ENCODE measurements around the gene SSU72.

GRCh38 chr1:1551524-1552262 is 23.0 kb downstream of the SSU72 start:
- TF ChIP-seq, protein P1, sequence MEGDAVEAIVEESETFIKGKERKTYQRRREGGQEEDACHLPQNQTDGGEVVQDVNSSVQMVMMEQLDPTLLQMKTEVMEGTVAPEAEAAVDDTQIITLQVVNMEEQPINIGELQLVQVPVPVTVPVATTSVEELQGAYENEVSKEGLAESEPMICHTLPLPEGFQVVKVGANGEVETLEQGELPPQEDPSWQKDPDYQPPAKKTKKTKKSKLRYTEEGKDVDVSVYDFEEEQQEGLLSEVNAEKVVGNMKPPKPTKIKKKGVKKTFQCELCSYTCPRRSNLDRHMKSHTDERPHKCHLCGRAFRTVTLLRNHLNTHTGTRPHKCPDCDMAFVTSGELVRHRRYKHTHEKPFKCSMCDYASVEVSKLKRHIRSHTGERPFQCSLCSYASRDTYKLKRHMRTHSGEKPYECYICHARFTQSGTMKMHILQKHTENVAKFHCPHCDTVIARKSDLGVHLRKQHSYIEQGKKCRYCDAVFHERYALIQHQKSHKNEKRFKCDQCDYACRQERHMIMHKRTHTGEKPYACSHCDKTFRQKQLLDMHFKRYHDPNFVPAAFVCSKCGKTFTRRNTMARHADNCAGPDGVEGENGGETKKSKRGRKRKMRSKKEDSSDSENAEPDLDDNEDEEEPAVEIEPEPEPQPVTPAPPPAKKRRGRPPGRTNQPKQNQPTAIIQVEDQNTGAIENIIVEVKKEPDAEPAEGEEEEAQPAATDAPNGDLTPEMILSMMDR (IDR thresholded peaks at IDR 0.05; ENCODE audit: low read depth, low read length, missing input control), result no peak
- TF ChIP-seq YY1 (IDR thresholded peaks at IDR 0.05) (no peak), GABPA (IDR thresholded peaks at IDR 0.05 in 1 of 2, conservative IDR thresholded peaks at IDR 0.05 in 1 of 2) (no peak)
- TF ChIP-seq, protein P2, sequence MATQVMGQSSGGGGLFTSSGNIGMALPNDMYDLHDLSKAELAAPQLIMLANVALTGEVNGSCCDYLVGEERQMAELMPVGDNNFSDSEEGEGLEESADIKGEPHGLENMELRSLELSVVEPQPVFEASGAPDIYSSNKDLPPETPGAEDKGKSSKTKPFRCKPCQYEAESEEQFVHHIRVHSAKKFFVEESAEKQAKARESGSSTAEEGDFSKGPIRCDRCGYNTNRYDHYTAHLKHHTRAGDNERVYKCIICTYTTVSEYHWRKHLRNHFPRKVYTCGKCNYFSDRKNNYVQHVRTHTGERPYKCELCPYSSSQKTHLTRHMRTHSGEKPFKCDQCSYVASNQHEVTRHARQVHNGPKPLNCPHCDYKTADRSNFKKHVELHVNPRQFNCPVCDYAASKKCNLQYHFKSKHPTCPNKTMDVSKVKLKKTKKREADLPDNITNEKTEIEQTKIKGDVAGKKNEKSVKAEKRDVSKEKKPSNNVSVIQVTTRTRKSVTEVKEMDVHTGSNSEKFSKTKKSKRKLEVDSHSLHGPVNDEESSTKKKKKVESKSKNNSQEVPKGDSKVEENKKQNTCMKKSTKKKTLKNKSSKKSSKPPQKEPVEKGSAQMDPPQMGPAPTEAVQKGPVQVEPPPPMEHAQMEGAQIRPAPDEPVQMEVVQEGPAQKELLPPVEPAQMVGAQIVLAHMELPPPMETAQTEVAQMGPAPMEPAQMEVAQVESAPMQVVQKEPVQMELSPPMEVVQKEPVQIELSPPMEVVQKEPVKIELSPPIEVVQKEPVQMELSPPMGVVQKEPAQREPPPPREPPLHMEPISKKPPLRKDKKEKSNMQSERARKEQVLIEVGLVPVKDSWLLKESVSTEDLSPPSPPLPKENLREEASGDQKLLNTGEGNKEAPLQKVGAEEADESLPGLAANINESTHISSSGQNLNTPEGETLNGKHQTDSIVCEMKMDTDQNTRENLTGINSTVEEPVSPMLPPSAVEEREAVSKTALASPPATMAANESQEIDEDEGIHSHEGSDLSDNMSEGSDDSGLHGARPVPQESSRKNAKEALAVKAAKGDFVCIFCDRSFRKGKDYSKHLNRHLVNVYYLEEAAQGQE (IDR thresholded peaks at IDR 0.05), result no peak

All from liver (tissue), 3 donors.